WI38 (cell line): ENCODE results near the gene KCNH2.

Source experiments
- H3K4me3 ChIP-seq: 2 replicates; pipeline ENCODE4 v1.5.1; 2011; ENCODE audit warnings: low read depth, mild to moderate bottlenecking, control low read depth, low read length
- CTCF ChIP-seq: IDR thresholded peaks from 2 replicates; pipeline ENCODE4 v1.5.1; 2012; ENCODE audit warnings: low read depth, mild to moderate bottlenecking, control low read depth, low read length

KCNH2 gene

GRCh38 chr7:150897502-150898474, 80.3 kb downstream of the KCNH2 start:
- no peak for TF ChIP-seq CTCF
- H3K4me3 ChIP-seq, result no peak overlapping the region

GRCh38 chr7:150896562-150897209, 81.4 kb downstream of the KCNH2 start:
- no peak overlapping the region for H3K4me3 ChIP-seq
- TF ChIP-seq CTCF, result no peak

- no peak for TF ChIP-seq CTCF
- H3K4me3 ChIP-seq, result no peak overlapping the region
Observed at GRCh38 chr7:150895809-150896208, 82.3 kb downstream of the KCNH2 start.
